ENCODE data around the gene GFOD1.
"Not testable (repeated sequence)": the region's sequence is repeated elsewhere in the genome, so short reads cannot be mapped to it uniquely, and the experiment has no call there.

GFOD1 gene

GRCh38 chr6:13438126-13438525 lies 49.3 kb downstream of the GFOD1 start:
- no peak for DNase-seq

GRCh38 chr6:13437218-13437996 lies 50.0 kb downstream of the GFOD1 start:
- DNase-seq: no peak

GRCh38 chr6:13436399-13437217 lies 50.8 kb downstream of the GFOD1 start:
- no peak for DNase-seq

DNA sequence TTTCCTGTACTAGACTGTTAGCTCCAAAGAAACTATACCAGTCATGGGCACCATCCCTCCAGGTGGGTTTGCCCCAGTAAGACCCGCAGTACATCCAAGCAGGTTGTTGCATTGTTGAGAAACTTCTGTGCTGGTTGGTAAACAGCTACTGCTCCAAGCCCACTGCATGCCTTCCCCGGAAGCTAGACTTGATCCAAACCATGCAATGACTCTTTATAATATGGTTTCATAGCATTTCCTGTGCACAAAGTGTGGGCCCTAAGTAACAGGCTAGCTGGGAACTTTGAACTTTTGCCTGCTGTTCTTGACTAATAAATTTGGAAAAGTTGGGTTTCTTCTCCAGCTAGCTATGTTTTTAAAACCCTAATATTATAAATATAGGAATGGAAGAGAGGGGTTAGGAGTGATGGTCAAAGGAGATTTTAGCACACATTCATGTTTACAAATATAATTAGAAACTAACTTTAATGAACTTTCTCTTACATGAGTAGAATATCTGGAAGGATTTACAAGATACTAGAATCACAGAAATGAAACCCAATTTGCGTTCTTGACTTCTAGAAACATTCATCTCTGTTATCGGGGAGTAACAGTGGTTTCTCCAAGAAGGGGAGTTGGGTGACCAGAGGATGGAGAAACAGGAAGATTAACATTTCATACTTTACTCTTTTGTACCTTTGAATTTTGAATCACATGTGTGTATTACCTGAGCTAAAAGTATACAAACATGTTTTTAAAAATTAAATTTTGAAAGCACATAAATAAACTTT lies 51.7 kb downstream of the GFOD1 start:
- no peak for DNase-seq

DNA sequence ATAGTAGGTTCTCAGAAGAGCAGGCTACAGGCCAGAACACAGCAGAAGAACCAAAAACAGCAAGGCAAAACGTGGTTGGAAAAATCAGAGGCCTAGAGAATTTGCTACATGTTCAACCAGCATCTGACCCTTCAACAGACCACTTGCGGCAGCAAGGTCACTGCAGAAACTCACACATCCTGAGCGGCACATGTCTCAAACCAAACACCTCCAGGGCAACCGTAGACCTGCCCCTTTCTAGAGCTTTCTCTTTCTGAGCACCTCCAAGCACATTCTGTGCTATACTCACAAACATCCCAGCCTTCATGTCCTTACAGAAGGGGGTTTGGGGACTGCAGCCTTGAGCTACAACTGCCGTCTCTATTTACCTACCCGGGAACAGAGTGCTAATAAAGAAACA lies 52.6 kb downstream of the GFOD1 start:
- no peak for DNase-seq

DNA sequence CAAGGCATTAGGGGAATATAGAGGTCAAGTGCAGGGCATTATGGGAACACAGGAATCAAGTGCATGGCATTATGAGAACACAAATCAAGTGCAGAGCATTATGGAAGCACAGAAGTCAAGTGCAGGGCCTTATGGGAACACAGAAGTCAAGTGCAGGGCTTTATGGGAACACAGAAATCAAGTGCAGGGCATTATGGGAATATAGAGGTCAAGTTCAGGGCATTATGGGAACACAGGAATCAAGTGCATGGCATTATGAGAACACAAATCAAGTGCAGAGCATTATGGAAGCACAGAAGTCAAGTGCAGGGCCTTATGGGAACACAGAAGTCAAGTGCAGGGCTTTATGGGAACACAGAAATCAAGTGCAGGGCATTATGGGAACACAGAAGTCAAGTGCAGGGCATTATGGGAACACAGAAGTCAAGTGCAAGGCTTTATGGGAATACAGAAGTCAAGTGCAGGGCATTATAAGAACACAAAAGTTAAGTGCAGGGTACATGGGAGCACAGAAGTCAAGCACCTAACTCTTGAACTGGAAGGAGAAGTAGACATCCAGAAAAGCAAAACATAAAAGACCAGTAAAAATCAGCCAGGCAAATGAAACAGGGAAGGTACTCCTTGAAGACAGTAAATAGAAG lies 53.1 kb downstream of the GFOD1 start:
- DNase-seq: not testable (repeated sequence)

DNA sequence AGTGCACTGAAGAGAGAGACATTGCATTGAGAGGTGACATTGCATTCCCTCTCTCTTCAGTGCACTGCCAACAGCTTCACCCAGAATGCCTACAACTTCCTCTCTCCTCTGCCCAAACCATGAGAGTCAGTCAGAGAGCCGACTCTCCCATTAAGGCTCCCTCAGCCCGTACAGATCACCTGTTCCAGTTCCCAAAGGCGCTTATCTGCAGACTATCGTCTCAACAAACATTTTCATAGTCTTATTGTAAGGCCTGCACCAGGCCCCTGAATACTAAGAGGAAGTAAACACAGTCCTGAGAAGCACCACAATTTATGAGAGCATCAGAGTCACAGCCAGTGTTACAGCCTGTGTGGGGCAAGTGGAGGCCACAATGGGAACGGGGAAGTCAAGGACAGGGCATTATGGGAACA lies 53.7 kb downstream of the GFOD1 start:
- no peak for DNase-seq

DNA sequence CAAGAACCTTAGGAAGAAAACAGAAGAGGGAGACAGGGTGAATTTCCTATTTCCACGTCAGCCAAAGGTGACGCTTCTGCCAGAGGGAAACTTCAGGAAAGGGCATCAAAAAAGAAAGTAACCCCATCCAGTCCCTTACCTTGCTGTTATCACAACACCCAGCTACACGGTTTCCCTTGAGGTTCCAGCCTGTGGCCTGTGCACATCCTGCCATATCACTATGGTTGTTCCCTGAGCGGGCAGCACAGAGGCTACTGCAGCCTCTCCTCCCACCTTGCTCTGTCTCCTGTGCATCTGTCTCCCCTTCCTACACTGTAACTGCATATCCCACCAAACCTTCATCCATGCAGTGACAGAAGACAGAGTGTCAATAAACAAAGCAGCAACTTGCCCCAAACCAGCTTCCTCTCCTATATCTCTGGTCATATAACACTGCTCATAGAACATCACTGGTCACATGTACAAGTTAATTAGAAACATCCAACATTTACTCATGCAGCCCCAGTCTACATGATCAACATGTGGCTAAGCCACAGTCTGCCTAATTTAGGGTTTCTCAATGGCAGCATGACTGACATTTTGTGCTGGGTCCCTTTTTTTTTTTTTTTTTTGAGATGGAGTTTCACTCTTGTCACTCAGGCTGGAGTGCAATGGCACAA lies 54.7 kb downstream of the GFOD1 start:
- no peak for DNase-seq

GRCh38 chr6:13431861-13432465 lies 55.4 kb downstream of the GFOD1 start:
- no peak for DNase-seq

DNA sequence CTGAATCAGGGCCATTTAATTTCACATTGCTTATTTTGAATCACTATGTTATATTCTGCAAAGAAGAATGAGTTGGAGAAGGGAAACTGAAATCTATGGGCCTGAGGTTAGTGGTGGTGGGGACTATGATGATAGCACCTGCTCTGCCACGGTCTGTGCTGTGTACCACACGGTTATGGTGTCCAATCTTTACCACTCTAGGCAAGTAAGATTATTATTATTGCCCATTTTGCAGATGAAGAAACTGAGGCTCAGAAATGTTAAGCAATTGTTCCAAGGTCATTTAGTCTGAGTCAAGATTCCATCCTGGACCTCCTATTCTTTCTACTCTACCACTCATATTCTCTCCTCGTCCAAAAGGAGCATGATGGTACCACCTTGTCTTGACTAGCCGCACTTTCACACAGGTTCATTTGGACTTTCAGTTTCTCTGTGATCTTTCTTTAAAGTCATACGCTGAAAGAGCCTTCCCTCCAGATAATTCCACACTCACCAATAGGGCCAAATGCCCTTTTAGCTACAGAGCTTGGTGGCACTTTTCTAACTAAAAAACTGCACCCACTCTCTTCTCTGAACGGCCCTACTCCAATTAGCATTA lies 56.2 kb downstream of the GFOD1 start:
- no peak for DNase-seq

GRCh38 chr6:13429406-13429753 lies 58.0 kb downstream of the GFOD1 start:
- no peak for DNase-seq

DNA sequence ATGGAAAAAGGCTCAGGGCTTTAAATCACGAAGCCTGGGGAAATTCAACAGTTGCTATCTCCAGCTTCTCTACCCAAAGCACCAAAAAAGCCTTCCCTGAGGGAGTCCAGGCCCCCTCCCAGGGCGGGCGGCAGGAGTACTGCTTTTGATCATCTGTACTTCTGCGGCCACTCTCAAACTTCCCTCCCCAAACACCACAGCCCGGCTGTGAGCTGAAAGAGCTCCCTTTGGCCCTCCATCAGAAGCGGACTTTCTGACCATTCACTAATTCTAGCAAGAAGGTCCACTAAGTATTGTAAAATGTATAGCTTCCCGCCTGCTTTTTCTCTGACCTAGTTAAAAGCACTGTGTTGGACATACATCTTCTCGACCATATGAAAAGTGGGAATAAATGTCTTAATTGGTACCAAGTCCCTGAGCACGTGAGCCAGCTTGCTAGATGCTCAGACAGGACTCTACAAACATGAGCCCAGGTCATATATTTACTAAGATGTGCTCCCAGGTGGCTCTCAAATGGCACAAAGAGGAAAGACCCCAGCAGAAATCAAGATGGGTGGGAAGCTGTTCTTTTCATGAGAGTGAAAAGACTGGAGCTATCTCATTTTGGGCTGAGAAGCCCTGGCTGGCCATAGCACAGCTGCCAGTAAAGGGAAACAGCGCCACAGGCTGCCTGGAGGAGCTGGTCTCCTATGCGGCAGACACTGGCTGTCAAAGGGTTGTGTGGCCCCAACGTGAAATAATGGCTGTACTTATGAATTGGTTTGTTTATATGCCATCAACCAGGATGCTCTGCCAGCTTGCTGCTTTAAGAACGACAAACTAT lies 58.6 kb downstream of the GFOD1 start:
- no peak for DNase-seq

DNA sequence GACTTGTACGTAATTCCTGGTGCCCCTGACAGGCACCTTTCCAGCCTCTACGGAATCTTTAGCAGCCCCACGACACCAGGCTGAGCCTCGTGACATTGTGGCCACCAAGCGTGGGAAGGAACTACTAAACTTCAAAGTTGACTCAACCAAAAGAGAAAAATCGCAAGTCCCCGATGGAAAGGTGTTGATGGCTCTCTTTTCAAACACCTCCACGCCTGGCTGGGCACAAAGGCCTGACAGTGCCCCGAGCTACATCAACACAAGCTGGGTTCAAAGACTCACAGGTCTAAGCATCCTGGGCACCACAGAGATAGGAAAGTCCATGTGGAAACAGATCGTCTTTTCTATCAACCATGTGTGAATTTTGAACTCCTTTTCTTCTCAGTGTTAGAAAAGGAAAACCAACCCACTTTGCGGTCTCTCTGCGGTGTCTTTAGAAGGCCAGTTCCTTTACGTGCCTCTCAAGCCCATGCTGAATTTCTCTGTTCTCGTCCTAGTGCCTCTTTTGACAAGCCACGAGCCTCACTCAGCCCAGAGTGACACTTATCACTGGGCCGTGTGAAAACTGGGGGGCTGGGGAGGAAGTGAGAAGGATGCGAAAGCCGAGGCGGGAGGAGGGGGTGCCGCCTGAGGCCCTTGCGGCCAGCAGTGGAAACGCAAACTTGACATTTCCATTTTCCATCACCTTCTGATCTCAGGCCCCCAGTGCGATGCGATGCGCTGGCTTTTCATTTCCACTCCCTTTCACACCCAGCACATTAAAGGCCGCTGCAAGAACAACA lies 59.4 kb downstream of the GFOD1 start:
- DNase-seq: no peak

- no peak for DNase-seq
Measured at GRCh38 chr6:13427316-13427715, 60.1 kb downstream of the GFOD1 start.

DNA sequence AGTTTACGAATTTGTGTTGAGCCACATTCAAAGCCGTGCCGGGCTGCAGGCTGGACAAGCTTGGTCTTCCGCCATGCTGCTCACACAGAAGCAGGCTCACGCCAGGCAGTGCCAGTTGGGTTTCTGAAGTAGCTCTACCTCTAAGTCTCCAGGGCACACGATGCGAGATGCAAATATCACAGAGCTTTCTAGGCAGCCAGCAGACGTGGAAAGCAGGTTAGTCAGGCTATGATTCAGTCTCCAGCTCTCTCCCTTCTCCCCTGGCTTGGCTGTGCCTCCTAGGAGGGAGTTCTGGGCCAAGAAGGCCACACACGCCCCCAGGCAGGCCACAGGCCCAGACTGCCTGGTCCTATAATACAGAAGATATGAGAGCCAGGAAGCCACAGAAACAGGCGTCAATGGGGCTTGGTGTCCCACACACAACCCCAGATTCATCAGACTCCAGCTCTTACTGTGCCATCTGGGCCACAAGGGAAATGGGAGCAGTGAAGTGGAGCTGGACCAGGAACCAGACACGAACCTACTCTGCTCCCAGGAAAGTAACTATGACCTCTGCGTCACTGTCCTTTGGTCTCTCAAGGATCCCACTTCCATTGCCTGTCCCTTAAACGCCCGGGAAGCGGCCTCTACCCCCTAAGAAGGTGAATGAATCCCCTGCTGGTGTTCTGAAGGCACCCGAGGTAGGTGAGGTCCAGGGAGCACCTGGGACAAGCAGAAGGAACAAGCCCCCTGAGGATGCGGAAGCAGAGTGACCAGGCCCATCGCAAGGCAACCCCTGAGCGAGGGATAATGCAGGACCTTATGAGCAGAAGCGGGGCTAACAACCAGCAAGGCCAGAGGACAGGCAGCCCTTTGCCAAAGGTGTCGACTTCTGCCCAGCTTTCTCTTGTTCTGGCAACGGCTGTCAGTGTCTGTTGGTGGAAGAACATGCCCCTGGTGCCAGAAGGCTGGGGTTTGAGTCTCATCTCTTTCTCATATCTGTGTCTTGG lies 61.2 kb downstream of the GFOD1 start:
- no peak for DNase-seq

DNA sequence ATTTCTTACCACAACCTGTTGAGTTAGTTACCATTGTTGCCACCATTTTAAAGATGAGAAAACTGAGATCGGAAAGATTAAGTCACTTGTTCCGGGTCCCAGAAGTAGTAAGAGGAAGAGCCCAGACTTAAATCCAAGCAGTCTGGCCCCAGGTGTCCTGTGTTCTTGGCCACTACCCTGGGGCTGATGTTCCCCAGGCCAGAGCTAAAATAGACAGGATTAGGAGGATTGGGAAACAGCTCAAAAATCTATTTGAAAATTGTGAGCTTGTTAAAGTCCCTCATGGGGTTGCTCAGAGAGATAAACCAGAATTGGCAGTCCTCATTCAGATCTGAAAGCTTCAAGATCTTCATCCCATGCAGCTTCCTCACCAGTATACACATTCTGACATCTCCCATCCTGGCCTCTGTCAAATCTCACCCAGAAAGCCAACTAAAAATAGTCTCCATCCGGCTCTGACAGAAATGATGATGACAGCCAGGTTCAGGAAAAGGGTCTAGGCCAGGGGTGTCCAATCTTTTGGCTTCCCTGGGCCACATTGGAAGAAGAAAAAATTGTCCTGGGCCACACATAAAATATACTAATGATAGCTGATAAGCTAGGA lies 62.0 kb downstream of the GFOD1 start:
- DNase-seq: no peak

GRCh38 chr6:13423252-13423651 lies 64.1 kb downstream of the GFOD1 start:
- no peak for DNase-seq

- DNase-seq: no peak
Measured at GRCh38 chr6:13422681-13423221, 64.6 kb downstream of the GFOD1 start.

Data from NCI-H1436 treated with DMSO at 0.1 percent for 48 hours (cell line).